Upper lobe of right lung (tissue), 1 donor: ENCODE data around the gene ZNF727. TPM values are rescaled to one million over a fixed set of nuclear protein-coding genes. Genes with fewer than 3 reads are reported as not detected.
"Not testable (repeated sequence)": the region's sequence is repeated elsewhere in the genome, so short reads cannot be mapped to it uniquely, and the experiment has no call there.

Experiments
- ATAC-seq: fragments of 200-7000 bp; cut with Tn5 transposase; one replicate; pipeline ENCODE4 v1.9.1; 2020; ENCODE audit warnings: mild to moderate bottlenecking, moderate library complexity
- DNase-seq: peaks from one replicate; pipeline ENCODE4 v3.0.0-alpha.2; 2020
- H3K27ac ChIP-seq: fragments of 200-600 bp; one replicate; pipeline ENCODE4 v1.8.0; 2022
- H3K27me3 ChIP-seq: fragments of 200-600 bp; one replicate; pipeline ENCODE4 v1.8.0; 2022; ENCODE audit warnings: mild to moderate bottlenecking
- H3K36me3 ChIP-seq: fragments of 200-600 bp; one replicate; pipeline ENCODE4 v1.8.0; 2022
- H3K4me1 ChIP-seq: fragments of 200-600 bp; one replicate; pipeline ENCODE4 v1.8.0; 2022
- H3K4me3 ChIP-seq: fragments of 200-600 bp; one replicate; pipeline ENCODE4 v1.8.0; 2022; ENCODE audit warnings: mild to moderate bottlenecking
- H3K9me3 ChIP-seq: fragments of 200-600 bp; one replicate; pipeline ENCODE4 v1.8.0; 2022
- intact Hi-C: fragments of 100-400 bp; cut with DNase I; formaldehyde crosslinking; loops from one replicate; pipeline ENCODE4 v1.11.0; 2022
- total RNA-seq: library from RNA; stranded (reverse); fragmentation: NEBNext Ultra II Directional; extraction: Animal tissue kit (Norgen Biotek cat#: 25700); gene quantifications from one replicate; pipeline ENCODE4 v1.2.1, GENCODE V29; 2021
- TF ChIP-seq, protein P1 (sequence below): fragments of 200-600 bp; IDR thresholded peaks from one replicate; pipeline ENCODE4 v1.8.0; 2022; ENCODE audit warnings: antibody characterized with exemption
- donor health status: DM: no; HTN: yes; CAD: no; lungs with severe emphysema.

The ZNF727 gene
- total RNA-seq, 1 donor from 2014 or later, result 5.5 TPM

DNA sequence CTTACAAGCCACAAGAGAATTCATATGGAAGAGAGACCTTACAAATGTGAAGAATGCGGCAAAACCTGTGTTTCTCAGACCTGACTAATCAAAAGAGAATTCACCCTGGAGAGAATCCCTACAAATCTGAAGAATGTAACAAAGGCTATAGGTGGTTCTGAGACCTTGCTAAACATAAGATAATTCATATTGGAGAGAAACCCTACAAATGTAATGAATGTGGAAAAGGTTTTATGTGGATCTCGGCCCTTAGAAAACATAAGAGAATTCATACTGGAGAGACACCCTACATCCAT is 33.4 kb downstream of the ZNF727 start:
- no peak overlapping the region for H3K4me3 ChIP-seq
- intact Hi-C loops, result no loop called here
- H3K9me3 ChIP-seq, result peaks cover 97% of the 10 kb centered on the region
- no peak for ATAC-seq
- no peaks in the 10 kb centered on the region for H3K36me3 ChIP-seq
- TF ChIP-seq, protein P1, sequence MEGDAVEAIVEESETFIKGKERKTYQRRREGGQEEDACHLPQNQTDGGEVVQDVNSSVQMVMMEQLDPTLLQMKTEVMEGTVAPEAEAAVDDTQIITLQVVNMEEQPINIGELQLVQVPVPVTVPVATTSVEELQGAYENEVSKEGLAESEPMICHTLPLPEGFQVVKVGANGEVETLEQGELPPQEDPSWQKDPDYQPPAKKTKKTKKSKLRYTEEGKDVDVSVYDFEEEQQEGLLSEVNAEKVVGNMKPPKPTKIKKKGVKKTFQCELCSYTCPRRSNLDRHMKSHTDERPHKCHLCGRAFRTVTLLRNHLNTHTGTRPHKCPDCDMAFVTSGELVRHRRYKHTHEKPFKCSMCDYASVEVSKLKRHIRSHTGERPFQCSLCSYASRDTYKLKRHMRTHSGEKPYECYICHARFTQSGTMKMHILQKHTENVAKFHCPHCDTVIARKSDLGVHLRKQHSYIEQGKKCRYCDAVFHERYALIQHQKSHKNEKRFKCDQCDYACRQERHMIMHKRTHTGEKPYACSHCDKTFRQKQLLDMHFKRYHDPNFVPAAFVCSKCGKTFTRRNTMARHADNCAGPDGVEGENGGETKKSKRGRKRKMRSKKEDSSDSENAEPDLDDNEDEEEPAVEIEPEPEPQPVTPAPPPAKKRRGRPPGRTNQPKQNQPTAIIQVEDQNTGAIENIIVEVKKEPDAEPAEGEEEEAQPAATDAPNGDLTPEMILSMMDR, result no peak
- DNase-seq, result no peak
- no peaks in the 10 kb centered on the region for H3K27me3 ChIP-seq
- H3K4me1 ChIP-seq, result no peaks in the 10 kb centered on the region
- H3K27ac ChIP-seq, result no peak overlapping the region

DNA sequence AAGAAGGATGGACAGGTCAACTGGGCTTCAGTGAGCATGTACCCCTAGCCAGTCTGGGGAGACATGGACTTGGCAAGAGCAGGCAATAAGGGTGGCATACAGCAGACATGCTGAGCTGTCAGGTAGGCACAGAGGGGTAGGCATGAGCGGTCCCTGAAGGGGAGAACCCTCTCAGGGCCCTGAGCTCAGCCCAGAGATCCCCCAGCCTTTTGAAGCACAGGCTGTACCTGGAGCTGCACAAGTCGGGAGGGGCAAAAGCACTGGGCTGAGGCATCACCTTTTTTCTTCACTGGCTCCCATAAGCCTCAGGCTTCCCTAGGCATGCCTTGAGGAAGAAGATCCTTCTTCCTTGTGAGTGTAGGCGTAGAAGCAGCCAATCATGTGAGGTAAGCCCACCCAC is 42.3 kb downstream of the ZNF727 start:
- H3K4me1 ChIP-seq, result no peaks in the 10 kb centered on the region
- no peaks in the 10 kb centered on the region for H3K36me3 ChIP-seq
- DNase-seq (no peak), ATAC-seq (no peak)
- H3K9me3 ChIP-seq, result peaks cover 71% of the 10 kb centered on the region
- H3K27ac ChIP-seq, result no peak overlapping the region
- no peaks in the 10 kb centered on the region for H3K27me3 ChIP-seq
- intact Hi-C loops, result no loop called here
- no peak overlapping the region for H3K4me3 ChIP-seq
- TF ChIP-seq, protein P1, result no peak

DNA sequence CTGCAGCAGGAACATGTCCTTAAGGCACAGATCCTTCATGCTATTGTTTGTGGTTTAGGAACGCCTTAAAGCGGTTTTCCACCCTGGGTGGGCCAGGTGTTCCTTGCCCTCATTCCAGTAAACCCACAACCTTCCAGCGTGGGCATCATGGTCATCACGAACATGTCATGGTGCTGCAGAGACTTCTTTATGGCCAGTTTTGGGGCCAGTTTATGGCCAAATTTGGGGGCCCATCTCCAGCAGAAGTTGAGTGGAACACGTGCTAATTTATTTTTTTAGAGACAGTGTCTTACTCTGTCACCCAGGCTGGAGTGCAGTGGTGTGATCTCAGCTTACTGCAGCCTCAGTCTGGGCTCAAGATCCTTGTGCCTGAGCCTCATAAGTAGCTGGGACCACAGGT is 43.6 kb downstream of the ZNF727 start:
- H3K9me3 ChIP-seq, result peaks cover 70% of the 10 kb centered on the region
- H3K36me3 ChIP-seq, H3K27ac ChIP-seq, H3K4me3 ChIP-seq, DNase-seq, H3K4me1 ChIP-seq, intact Hi-C loops, H3K27me3 ChIP-seq, ATAC-seq: not testable (repeated sequence)

Other genes starting within 250 kb of the ZNF727 start
- gene ZNF722, start 46.6 kb upstream of the ZNF727 start, total RNA-seq, result not detected
- not detected for gene ZNF735, start 161.8 kb downstream of the ZNF727 start, total RNA-seq
- gene ZNF679, start 183.0 kb downstream of the ZNF727 start, total RNA-seq, result not detected